Testis (tissue), 2 donors: ENCODE data around the gene CMTM8.

Source experiments
- POLR2A ChIP-seq: fragments of 450-650 bp; IDR thresholded peaks from one replicate; pipeline ENCODE4 v1.6.1; 2017; ENCODE audit warnings: antibody characterized with exemption, mild to moderate bottlenecking, moderate library complexity
- TF ChIP-seq, protein P1 (sequence below), 3 experiments: fragments of 450-650 bp in 2 of 3; fragments of 200-600 bp in 1 of 3; sonication (generic) in 1 of 3; IDR thresholded peaks; one replicate each; pipeline ENCODE4 v1.5.1; 2016 to 2019; ENCODE audit warnings: antibody characterized with exemption in 3 of 3, mild to moderate bottlenecking in 2 of 3, moderate library complexity in 1 of 3

DNA sequence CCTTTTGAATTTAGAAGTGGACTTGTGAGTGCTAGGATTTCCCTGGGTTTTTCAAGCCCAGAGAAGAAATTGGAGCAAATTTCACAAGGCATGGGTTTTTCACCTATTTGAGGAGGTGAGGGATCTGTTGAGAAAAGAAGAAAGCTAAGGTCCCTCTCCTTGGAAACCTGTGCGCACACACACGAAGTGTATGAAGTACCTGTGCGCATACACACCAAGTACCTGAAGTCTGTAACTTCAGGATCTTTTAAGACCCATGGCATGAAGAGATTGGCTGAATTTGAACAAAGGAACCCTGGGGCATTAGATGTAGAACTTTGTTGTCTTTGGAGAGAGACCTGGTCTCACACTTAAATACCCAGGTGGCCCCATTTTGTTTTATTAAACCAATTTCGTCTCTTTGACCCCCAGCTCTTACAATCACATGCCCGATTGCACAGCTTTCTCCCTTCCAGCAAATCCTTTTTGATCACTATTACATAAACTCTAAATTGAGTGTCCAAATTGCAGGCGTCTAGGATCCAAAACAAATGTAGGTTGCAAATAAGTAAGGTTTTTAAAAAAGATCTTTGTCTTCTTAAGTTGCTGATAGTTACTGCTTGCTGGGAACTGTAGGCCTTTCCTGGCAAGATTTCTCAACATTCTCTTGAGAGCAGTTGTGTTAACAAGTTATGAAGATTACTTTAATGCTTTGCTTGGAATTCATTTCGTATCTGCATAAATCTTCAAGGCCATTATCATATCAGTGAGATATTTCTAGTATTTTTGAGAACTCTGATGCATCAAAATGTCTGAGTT, 64.3 kb downstream of the CMTM8 start:
- no peak for TF ChIP-seq POLR2A
- TF ChIP-seq, protein P1, sequence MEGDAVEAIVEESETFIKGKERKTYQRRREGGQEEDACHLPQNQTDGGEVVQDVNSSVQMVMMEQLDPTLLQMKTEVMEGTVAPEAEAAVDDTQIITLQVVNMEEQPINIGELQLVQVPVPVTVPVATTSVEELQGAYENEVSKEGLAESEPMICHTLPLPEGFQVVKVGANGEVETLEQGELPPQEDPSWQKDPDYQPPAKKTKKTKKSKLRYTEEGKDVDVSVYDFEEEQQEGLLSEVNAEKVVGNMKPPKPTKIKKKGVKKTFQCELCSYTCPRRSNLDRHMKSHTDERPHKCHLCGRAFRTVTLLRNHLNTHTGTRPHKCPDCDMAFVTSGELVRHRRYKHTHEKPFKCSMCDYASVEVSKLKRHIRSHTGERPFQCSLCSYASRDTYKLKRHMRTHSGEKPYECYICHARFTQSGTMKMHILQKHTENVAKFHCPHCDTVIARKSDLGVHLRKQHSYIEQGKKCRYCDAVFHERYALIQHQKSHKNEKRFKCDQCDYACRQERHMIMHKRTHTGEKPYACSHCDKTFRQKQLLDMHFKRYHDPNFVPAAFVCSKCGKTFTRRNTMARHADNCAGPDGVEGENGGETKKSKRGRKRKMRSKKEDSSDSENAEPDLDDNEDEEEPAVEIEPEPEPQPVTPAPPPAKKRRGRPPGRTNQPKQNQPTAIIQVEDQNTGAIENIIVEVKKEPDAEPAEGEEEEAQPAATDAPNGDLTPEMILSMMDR (IDR thresholded peaks at IDR 0.05) = no peak
